H1 (cell line): ENCODE data around the gene ARL5C. TPM values are rescaled to one million over a fixed set of nuclear protein-coding genes. Genes with fewer than 3 reads are reported as not detected.

Source experiments
- CTCF ChIA-PET: fragments of 300-600 bp; sonication (Branson Sonifier 250); formaldehyde crosslinking; loops from one replicate; lab custom pipeline; 2021; ENCODE audit not compliant: partially characterized antibody; lab: Charles Lee
- POLR2A ChIA-PET: fragments of 300-600 bp; sonication (Branson Sonifier 250); formaldehyde crosslinking; loops from one replicate; lab custom pipeline; 2021; ENCODE audit warnings: inconsistent platforms; ENCODE audit not compliant: partially characterized antibody; lab: Charles Lee
- DNase-seq, 2 experiments: peaks; one replicate each; pipeline versions ENCODE4 v3.0.0 to v3.0.0-alpha.2; 2010 to 2022; ENCODE audit warnings: low spot score in 2 of 2, low read depth in 1 of 2, mixed read lengths in 1 of 2
- FAIRE-seq: peaks from 2 replicates; lab custom pipeline; 2011; peaks lifted over from hg19 to GRCh38; lab: Jason Lieb, UNC
- H2AFZ ChIP-seq: 2 replicates; pipeline ENCODE4 v1.8.1; 2012; ENCODE audit warnings: low read length, inconsistent platforms
- H2AK5ac ChIP-seq: 2 replicates; pipeline ENCODE4 v1.6.1; 2013; ENCODE audit warnings: low read depth, low read length
- H2BK120ac ChIP-seq: replicated peaks from 2 replicates; pipeline ENCODE3; 2013; ENCODE audit warnings: low read depth, low read length, inconsistent platforms
- H2BK12ac ChIP-seq: 2 replicates; pipeline ENCODE4 v1.6.1; 2013; ENCODE audit warnings: low read depth, low read length
- H2BK15ac ChIP-seq: 2 replicates; pipeline ENCODE4 v1.6.1; 2013; ENCODE audit warnings: low read length
- H2BK20ac ChIP-seq: 2 replicates; pipeline ENCODE4 v1.6.1; 2013; ENCODE audit warnings: low read length
- H2BK5ac ChIP-seq: 2 replicates; pipeline ENCODE4 v1.6.1; 2013; ENCODE audit warnings: low read depth, low read length
- H3K14ac ChIP-seq: 2 replicates; pipeline ENCODE4 v1.6.1; 2013; ENCODE audit warnings: inconsistent platforms; ENCODE audit not compliant: insufficient read length
- H3K18ac ChIP-seq: 2 replicates; pipeline ENCODE4 v1.6.1; 2013; ENCODE audit warnings: low read length; ENCODE audit errors: extremely low read depth
- H3K23ac ChIP-seq: 2 replicates; pipeline ENCODE4 v1.6.1; 2013; ENCODE audit warnings: inconsistent platforms; ENCODE audit not compliant: insufficient read length
- H3K23me2 ChIP-seq: 2 replicates; pipeline ENCODE4 v1.6.1; 2013; ENCODE audit warnings: low read depth, low read length
- H3K27ac ChIP-seq: 2 replicates; pipeline ENCODE4 v1.6.1; 2011; ENCODE audit warnings: low read depth, low read length, inconsistent platforms
- H3K27me3 ChIP-seq, 4 experiments: replicated peaks in 1 of 4; 1 replicate in 1 of 4; 2 replicates in 3 of 4; pipeline versions ENCODE4 v1.6.1 to v1.8.1; 2011 to 2013; ENCODE audit warnings: low read length in 3 of 4, mild to moderate bottlenecking in 3 of 4, inconsistent platforms in 2 of 4, mixed read lengths in 2 of 4, moderate library complexity in 1 of 4; ENCODE audit not compliant: control insufficient read depth in 3 of 4, insufficient read depth in 3 of 4; ENCODE audit errors: extremely low read depth in 1 of 4
- H3K36me3 ChIP-seq, 4 experiments: 2 replicates each; pipeline versions ENCODE4 v1.6.1 to v1.8.1; 2011 to 2013; ENCODE audit warnings: mild to moderate bottlenecking in 4 of 4, low read length in 3 of 4, moderate library complexity in 2 of 4, control low read depth in 1 of 4, inconsistent platforms in 1 of 4; ENCODE audit not compliant: insufficient read depth in 4 of 4, control insufficient read depth in 2 of 4
- H3K4ac ChIP-seq: replicated peaks from 2 replicates; pipeline ENCODE3; 2013; ENCODE audit warnings: low read length, low read depth, mixed read lengths, inconsistent platforms; ENCODE audit not compliant: insufficient read length
- H3K4me1 ChIP-seq, 4 experiments: replicated peaks in 1 of 4; 1 replicate in 1 of 4; 2 replicates in 3 of 4; pipeline versions ENCODE4 v1.6.1 to v1.8.1; 2011 to 2013; ENCODE audit warnings: low read length in 3 of 4, inconsistent platforms in 2 of 4, mixed read lengths in 1 of 4; ENCODE audit not compliant: insufficient read depth in 4 of 4, control insufficient read depth in 3 of 4
- H3K4me2 ChIP-seq, 2 experiments: 2 replicates each; pipeline versions ENCODE4 v1.6.1 to v1.8.1; 2011 to 2013; ENCODE audit warnings: low read depth in 2 of 2, low read length in 2 of 2, control low read depth in 1 of 2, inconsistent platforms in 1 of 2, mild to moderate bottlenecking in 1 of 2; ENCODE audit not compliant: insufficient read depth in 1 of 2
- H3K4me3 ChIP-seq, 4 experiments: fragments of 200-600, 300-600 bp in 1 of 4; sonication (generic), shearing (Covaris generic), sonication (Bioruptor Twin) in 1 of 4; 2 replicates each; pipeline versions ENCODE4 v1.5.1 to v1.8.1; 2011 to 2016; ENCODE audit warnings: low read length in 4 of 4, low read depth in 3 of 4, control low read depth in 2 of 4, inconsistent platforms in 2 of 4, mild to moderate bottlenecking in 2 of 4, mixed read lengths in 1 of 4, moderate library complexity in 1 of 4; ENCODE audit not compliant: insufficient read depth in 2 of 4; ENCODE audit errors: extremely low read depth in 1 of 4
- H3K56ac ChIP-seq: replicated peaks from 2 replicates; pipeline ENCODE3; 2013; ENCODE audit warnings: low read depth, mild to moderate bottlenecking, mixed read lengths, low read length, inconsistent platforms; ENCODE audit not compliant: insufficient read length
- H3K79me1 ChIP-seq: 2 replicates; pipeline ENCODE4 v1.6.1; 2013; ENCODE audit warnings: low read depth, low read length, control low read depth
- H3K79me2 ChIP-seq, 2 experiments: 2 replicates each; pipeline versions ENCODE4 v1.6.1 to v1.8.1; 2012 to 2013; ENCODE audit warnings: low read length in 2 of 2, mild to moderate bottlenecking in 2 of 2, inconsistent platforms in 1 of 2; ENCODE audit not compliant: insufficient read depth in 2 of 2, control insufficient read depth in 1 of 2
- H3K9ac ChIP-seq, 4 experiments: replicated peaks in 1 of 4; 1 replicate in 1 of 4; 2 replicates in 3 of 4; pipeline versions ENCODE4 v1.6.1 to v1.8.1; 2011 to 2013; ENCODE audit warnings: low read depth in 3 of 4, low read length in 3 of 4, control low read depth in 2 of 4, mild to moderate bottlenecking in 2 of 4, moderate library complexity in 2 of 4, inconsistent platforms in 1 of 4; ENCODE audit errors: extremely low read depth in 1 of 4
- H3K9me3 ChIP-seq, 2 experiments: 2 replicates each; pipeline versions ENCODE4 v1.6.1 to v1.8.1; 2012 to 2013; ENCODE audit warnings: mild to moderate bottlenecking in 2 of 2, moderate library complexity in 2 of 2, control low read depth in 1 of 2, inconsistent platforms in 1 of 2, low read depth in 1 of 2, low read length in 1 of 2, mixed read lengths in 1 of 2; ENCODE audit not compliant: insufficient read depth in 2 of 2
- H4K20me1 ChIP-seq, 2 experiments: replicated peaks in 1 of 2; 2 replicates each; pipeline versions ENCODE3 to v1.8.1; 2011 to 2013; ENCODE audit warnings: inconsistent platforms in 2 of 2, low read length in 2 of 2, mild to moderate bottlenecking in 1 of 2; ENCODE audit not compliant: insufficient read depth in 2 of 2, control insufficient read depth in 1 of 2
- H4K5ac ChIP-seq: 2 replicates; pipeline ENCODE4 v1.6.1; 2013; ENCODE audit warnings: low read length, low read depth, mixed read lengths, inconsistent platforms; ENCODE audit not compliant: insufficient read length
- H4K8ac ChIP-seq: 2 replicates; pipeline ENCODE4 v1.8.0; 2013; ENCODE audit warnings: mild to moderate bottlenecking, moderate library complexity, low read length, inconsistent platforms; ENCODE audit not compliant: insufficient read depth; ENCODE audit errors: extremely low read depth
- H4K91ac ChIP-seq: replicated peaks from 2 replicates; pipeline ENCODE3; 2013; ENCODE audit warnings: low read length, mixed read lengths, inconsistent platforms; ENCODE audit not compliant: insufficient read length
- BRCA1 ChIP-seq: IDR thresholded peaks from 2 replicates; pipeline ENCODE4 v1.6.1; 2012; ENCODE audit warnings: low read depth, low read length, improper control_type of control experiment
- CEBPB ChIP-seq: IDR thresholded peaks from 2 replicates; pipeline ENCODE4 v1.6.1; 2012; ENCODE audit warnings: low read depth, low read length
- E2F6 ChIP-seq: IDR thresholded peaks from 2 replicates; pipeline ENCODE4 v1.6.1; 2012; ENCODE audit warnings: inconsistent platforms
- EP300 ChIP-seq, 2 experiments: IDR thresholded peaks; 1 replicate in 1 of 2; 2 replicates in 1 of 2; pipeline ENCODE4 v1.6.1; 2011 to 2012; ENCODE audit warnings: low read depth in 2 of 2, low read length in 2 of 2, mild to moderate bottlenecking in 2 of 2, borderline replicate concordance in 1 of 2, inconsistent platforms in 1 of 2, moderate library complexity in 1 of 2
- POLR2A ChIP-seq, 2 experiments: IDR thresholded peaks; 1 replicate in 1 of 2; 2 replicates in 1 of 2; pipeline ENCODE4 v1.6.1; 2011; ENCODE audit warnings: low read depth in 2 of 2, low read length in 2 of 2, mild to moderate bottlenecking in 2 of 2; ENCODE audit errors: control extremely low read depth in 1 of 2
- POU5F1 ChIP-seq: IDR thresholded peaks from 2 replicates; pipeline ENCODE4 v1.6.1; 2011; ENCODE audit warnings: low read depth, mild to moderate bottlenecking, low read length, moderate library complexity
- SP4 ChIP-seq: IDR thresholded peaks from 2 replicates; pipeline ENCODE4 v1.6.1; 2012; ENCODE audit warnings: low read length, inconsistent platforms
- TAF7 ChIP-seq: optimal IDR thresholded peaks from 2 replicates; pipeline ENCODE3; 2011; ENCODE audit warnings: low read depth, mild to moderate bottlenecking, inconsistent platforms, low read length, moderate library complexity, borderline replicate concordance
- WGBS, 2 experiments: shearing (Covaris generic) in 1 of 2; methylation state at CpG; one replicate each; pipeline versions ENCODE4 v1.1.6 to v1.1.7; 2013 to 2015; ENCODE audit warnings: low lambda C conversion rate in 2 of 2, mixed read lengths in 2 of 2, inconsistent platforms in 1 of 2, low coverage in 1 of 2, missing lambda C conversion rate in 1 of 2; ENCODE audit not compliant: insufficient replicate concordance in 2 of 2, insufficient coverage in 1 of 2, insufficient read length in 1 of 2; ENCODE audit errors: extremely low coverage in 1 of 2, missing lambda C conversion rate in 1 of 2; 5-methylcytosine and 5-hydroxymethylcytosine counted together
- polyA plus RNA-seq, 7 experiments: library from polyadenylated mRNA; depleted of rRNA in 3 of 7; stranded (reverse) in 5 of 7; unstranded in 2 of 7; fragments of >200 nt in 5 of 7; fragments of 200-250 nt in 2 of 7; gene quantifications; 1 replicate in 5 of 7; 2 replicates in 1 of 7; 4 replicates in 1 of 7; pipeline versions ENCODE4 v1.2.1 to v1.2.3, GENCODE V29; 2011 to 2013; ENCODE audit warnings: missing spikeins in 2 of 7, mixed read lengths in 2 of 7
- total RNA-seq: library from RNA; stranded (reverse); fragmentation: NEBNext Ultra II Directional; extraction: Animal tissue kit (Norgen Biotek cat#: 25700); gene quantifications from 2 replicates; pipeline ENCODE4 v1.2.1, GENCODE V29; 2021

Gene ARL5C
- total and polyA plus RNA-seq, 2 of the 8 experiments (the other 6 are each of a cell fraction or from before 2014, with no cell fraction given): not detected

DNA sequence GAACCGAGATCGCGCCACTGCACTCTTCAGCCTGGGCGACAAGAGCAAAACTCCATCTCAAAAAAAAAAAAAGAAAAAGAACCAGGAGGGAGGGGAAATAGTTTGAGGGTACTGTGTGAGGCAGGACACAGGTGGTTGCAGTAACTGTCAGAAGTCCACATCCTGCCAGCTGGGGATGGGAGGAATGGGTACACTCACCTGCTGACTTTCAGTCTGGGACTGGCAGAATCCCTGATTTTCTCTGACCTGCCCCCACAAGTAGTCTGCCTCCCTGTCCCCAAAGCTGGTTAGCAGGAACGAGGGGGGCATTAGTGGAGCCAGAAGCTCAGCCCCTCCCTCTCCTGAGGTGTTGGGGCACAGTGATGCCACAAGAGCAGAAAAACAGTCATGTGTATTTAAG lies 7.1 kb upstream of the ARL5C start:
- H3K27ac ChIP-seq: no peak overlapping the region
- H2AFZ ChIP-seq: no peak overlapping the region
- no peak overlapping the region for H3K9ac ChIP-seq
- no peak overlapping the region for H3K18ac ChIP-seq
- no peak overlapping the region for H3K4ac ChIP-seq
- peaks cover 0 to 14% (median 10%) of the 10 kb centered on the region in 4 experiments; a peak in 6 of 7 replicates for H3K4me1 ChIP-seq
- peaks cover 0 to 2% (median 0%) of the 10 kb centered on the region in 4 experiments; a peak in 2 of 7 replicates for H3K27me3 ChIP-seq
- ChIA-PET POLR2A (interaction anchor here (0.7 to 3.9 kb wide), 9 partner anchors 8 to 228 kb away, joined by 3 to 35 read pairs (median 11); partner anchors contain the start of genes ARL5C, FBXL20 and RPL19), CTCF (interaction anchor here (0.9 to 7.8 kb wide), 14 partner anchors 10 to 441 kb away, joined by 3 to 151 read pairs (median 14); partner anchors contain the start of genes ARL5C, LASP1NB and PLXDC1)
- H4K91ac ChIP-seq: no peak overlapping the region
- no peak overlapping the region for H2AK5ac ChIP-seq
- H3K4me3 ChIP-seq: no peak overlapping the region
- H4K8ac ChIP-seq: no peak overlapping the region
- no peak overlapping the region for H4K5ac ChIP-seq
- peaks cover 0 to 15% (median 5%) of the 10 kb centered on the region in 4 experiments; a peak in 4 of 8 replicates for H3K36me3 ChIP-seq
- H3K56ac ChIP-seq: no peak overlapping the region
- H3K23ac ChIP-seq: no peak overlapping the region
- H2BK15ac ChIP-seq: peak overlapping the region; percentile 81; the same call in 1 of the 2 replicates
- peak overlapping the region; percentile 60; the same call in 1 of the 2 replicates for H2BK12ac ChIP-seq
- peaks cover 0 to 5% of the 10 kb centered on the region in 2 experiments for H4K20me1 ChIP-seq
- 0 out of 2 replicates have a peak overlapping the region, but pooled peaks have one; percentile 3 for H2BK20ac ChIP-seq
- FAIRE-seq (no peak), DNase-seq (no peak)
- H2BK5ac ChIP-seq: no peak overlapping the region
- no peak overlapping the region for H3K14ac ChIP-seq
- no peaks in the 10 kb centered on the region; the same call in 1 of the 2 replicates for H3K23me2 ChIP-seq
- no peak overlapping the region for H2BK120ac ChIP-seq
- H3K4me2 ChIP-seq: no peak overlapping the region
- TF ChIP-seq E2F6 (no peak), POU5F1 (no peak), TAF7 (no peak), POLR2A (IDR thresholded peaks at IDR 0.05; ENCODE audit: control extremely low read depth in 1 of 2, low read depth in 2 of 2, low read length in 2 of 2) (no peak), SP4 (no peak), EP300 (IDR thresholded peaks at IDR 0.05; ENCODE audit: borderline replicate concordance in 1 of 2, low read depth in 2 of 2, low read length in 2 of 2) (no peak), BRCA1 (no peak), CEBPB (no peak)
- H3K79me1 ChIP-seq: no peaks in the 10 kb centered on the region
- no peaks in the 10 kb centered on the region for H3K79me2 ChIP-seq
- H3K9me3 ChIP-seq: no peaks in the 10 kb centered on the region
- WGBS, 2 experiments: 64% methylated on average over 1 of the region's 5 CpGs; no CpG with 5 or more reads in 1 of the 2 experiments
